Smooth muscle cell (in vitro differentiated cells): ENCODE data around the gene GTF2H4. TPM values are rescaled to one million over a fixed set of nuclear protein-coding genes. Genes with fewer than 3 reads are reported as not detected.

Source experiments
- DNase-seq: peaks from one replicate; lab custom pipeline; 2025; ENCODE audit not compliant: unreplicated experiment; lab: John Stamatoyannopoulos, UW
- H2AFZ ChIP-seq: fragments of 200-600 bp; sonication (generic); 2 replicates; pipeline ENCODE4 v1.6.0; 2016; ENCODE audit warnings: antibody characterized with exemption, low read depth, mild to moderate bottlenecking
- H3F3A ChIP-seq: fragments of 200-600 bp; sonication (generic); 2 replicates; pipeline ENCODE4 v1.6.0; 2017; ENCODE audit warnings: antibody characterized with exemption, low read depth
- H3K27ac ChIP-seq: fragments of 200-600 bp; sonication (generic); 2 replicates; pipeline ENCODE4 v1.5.1; 2016; ENCODE audit warnings: low read depth, mild to moderate bottlenecking
- H3K27me3 ChIP-seq: fragments of 200-600 bp; sonication (generic); 2 replicates; pipeline ENCODE4 v1.6.1; 2016; ENCODE audit warnings: low read depth, mild to moderate bottlenecking
- H3K36me3 ChIP-seq: fragments of 200-600 bp; sonication (generic); 2 replicates; pipeline ENCODE4 v1.5.1; 2016; ENCODE audit warnings: low read depth
- H3K4me1 ChIP-seq: fragments of 200-600 bp; sonication (generic); 2 replicates; pipeline ENCODE4 v1.5.1; 2016; ENCODE audit warnings: low read depth
- H3K4me2 ChIP-seq: fragments of 200-600 bp; sonication (generic); 2 replicates; pipeline ENCODE4 v1.6.0; 2016; ENCODE audit warnings: mild to moderate bottlenecking
- H3K4me3 ChIP-seq: fragments of 200-600 bp; sonication (generic); 2 replicates; pipeline ENCODE4 v1.5.1; 2016; ENCODE audit warnings: mild to moderate bottlenecking
- H3K79me2 ChIP-seq: fragments of 200-600 bp; sonication (generic); 2 replicates; pipeline ENCODE4 v1.6.0; 2016; ENCODE audit warnings: low read depth, mild to moderate bottlenecking
- H3K9ac ChIP-seq: fragments of 200-600 bp; sonication (generic); 2 replicates; pipeline ENCODE4 v1.6.0; 2016; ENCODE audit warnings: low read depth
- H3K9me3 ChIP-seq: fragments of 200-600 bp; sonication (generic); replicated peaks from 2 replicates; pipeline ENCODE4 v1.5.1; 2016; ENCODE audit warnings: low read depth
- H4K20me1 ChIP-seq: fragments of 200-600 bp; sonication (generic); 2 replicates; pipeline ENCODE4 v1.6.0; 2016; ENCODE audit warnings: low read depth
- CTCF ChIP-seq: fragments of 200-600 bp; sonication (generic); IDR thresholded peaks from 2 replicates; pipeline ENCODE4 v1.5.1; 2017; ENCODE audit warnings: borderline replicate concordance, mild to moderate bottlenecking, antibody characterized with exemption; ENCODE audit not compliant: insufficient read depth, poor library complexity, severe bottlenecking
- WGBS: methylation state at CpG from one replicate; pipeline ENCODE4 v1.1.7; 2016; ENCODE audit warnings: low lambda C conversion rate; 5-methylcytosine and 5-hydroxymethylcytosine counted together
- polyA plus RNA-seq: library from polyadenylated mRNA; unstranded; fragments of >200 nt; fragmentation: Nextera tagmentation; extraction: Ambion mirVana; gene quantifications from 2 replicates; pipeline ENCODE4 v1.2.1, GENCODE V29; 2016
- total RNA-seq: library from RNA; depleted of rRNA; stranded (reverse); fragments of >200 nt; gene quantifications from 2 replicates; pipeline ENCODE4 v1.2.3, GENCODE V29; 2014

Gene GTF2H4
- total and polyA plus RNA-seq, 2 experiments from 2014 or later, result 9.5 to 15.6 TPM

DNA sequence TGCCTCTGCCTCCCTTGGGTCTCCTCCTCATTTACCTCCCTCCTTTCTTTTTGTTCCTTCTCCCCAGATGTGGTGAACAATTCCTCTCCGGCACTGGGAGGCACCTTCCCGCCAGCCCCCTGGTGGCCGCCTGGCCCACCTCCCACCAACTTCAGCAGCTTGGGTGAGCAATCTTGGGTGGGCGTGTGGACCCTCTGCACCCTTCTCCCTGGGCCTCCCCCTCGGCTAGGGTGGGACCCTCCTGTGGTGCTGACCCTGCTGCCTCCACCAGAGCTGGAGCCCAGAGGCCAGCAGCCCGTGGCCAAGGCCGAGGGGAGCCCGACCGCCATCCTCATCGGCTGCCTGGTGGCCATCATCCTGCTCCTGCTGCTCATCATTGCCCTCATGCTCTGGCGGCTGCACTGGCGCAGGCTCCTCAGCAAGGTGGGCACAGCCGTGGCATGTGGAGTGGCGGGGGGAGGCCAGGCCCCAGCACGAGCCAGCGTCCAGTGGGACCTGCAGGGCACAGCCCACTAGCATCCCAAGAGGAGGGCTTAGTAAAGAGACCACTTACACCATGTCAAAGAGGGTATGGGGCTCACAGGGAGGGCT is 14.9 kb upstream of the GTF2H4 start:
- Histone ChIP-seq H3K79me2 (peaks cover 11% of the 10 kb centered on the region), H3K9ac (no peak overlapping the region), H4K20me1 (peaks cover 40% of the 10 kb centered on the region), H2AFZ (no peak overlapping the region), H3K27ac (no peak overlapping the region), H3K36me3 (no peaks in the 10 kb centered on the region), H3K27me3 (no peaks in the 10 kb centered on the region), H3F3A (no peaks in the 10 kb centered on the region), H3K4me2 (no peak overlapping the region), H3K4me1 (peaks cover 5% of the 10 kb centered on the region), H3K4me3 (no peak overlapping the region), H3K9me3 (no peaks in the 10 kb centered on the region)
- WGBS, result 90% methylated on average over 16 of the region's 16 CpGs
- no peak for DNase-seq
- TF ChIP-seq CTCF, result peak; percentile 25

- Histone ChIP-seq H3K4me2 (no peak overlapping the region), H2AFZ (no peak overlapping the region), H3K27me3 (no peaks in the 10 kb centered on the region), H3K36me3 (no peaks in the 10 kb centered on the region), H3K4me3 (no peak overlapping the region), H3K79me2 (peaks cover 5% of the 10 kb centered on the region), H3K9ac (no peak overlapping the region), H3F3A (no peaks in the 10 kb centered on the region), H3K4me1 (no peaks in the 10 kb centered on the region), H3K9me3 (no peaks in the 10 kb centered on the region), H3K27ac (no peak overlapping the region), H4K20me1 (peaks cover 34% of the 10 kb centered on the region)
- no peak for TF ChIP-seq CTCF
- WGBS, result 97% methylated on average over 8 of the region's 8 CpGs
- DNase-seq, result no peak
These were observed 14.3 kb upstream of the GTF2H4 start for GRCh38 chr6:30893666-30894065.

DNA sequence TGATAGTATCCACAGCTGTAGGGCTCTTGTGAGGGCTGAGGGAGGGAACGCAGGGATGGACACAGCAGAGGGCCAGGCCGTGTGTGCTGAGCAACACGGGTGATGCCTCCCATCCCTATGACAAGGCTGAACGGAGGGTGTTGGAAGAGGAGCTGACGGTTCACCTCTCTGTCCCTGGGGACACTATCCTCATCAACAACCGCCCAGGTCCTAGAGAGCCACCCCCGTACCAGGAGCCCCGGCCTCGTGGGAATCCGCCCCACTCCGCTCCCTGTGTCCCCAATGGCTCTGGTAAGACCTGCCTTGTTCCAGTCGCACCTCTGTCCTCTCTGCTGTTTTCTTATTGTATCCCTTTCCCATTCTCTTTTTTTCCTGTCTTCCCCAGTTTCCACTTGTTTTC is 13.6 kb upstream of the GTF2H4 start:
- no peak for TF ChIP-seq CTCF
- Histone ChIP-seq H3K4me2 (no peak overlapping the region), H3F3A (no peaks in the 10 kb centered on the region), H4K20me1 (peaks cover 29% of the 10 kb centered on the region), H3K4me3 (no peak overlapping the region), H3K27me3 (no peaks in the 10 kb centered on the region), H3K4me1 (no peaks in the 10 kb centered on the region), H3K79me2 (no peaks in the 10 kb centered on the region), H3K9ac (no peak overlapping the region), H3K36me3 (no peaks in the 10 kb centered on the region), H3K27ac (no peak overlapping the region), H3K9me3 (no peaks in the 10 kb centered on the region), H2AFZ (no peak overlapping the region)
- 88% methylated on average over 12 of the region's 12 CpGs for WGBS
- no peak for DNase-seq

- Histone ChIP-seq H3K79me2 (no peaks in the 10 kb centered on the region), H4K20me1 (peaks cover 24% of the 10 kb centered on the region), H3K9me3 (no peaks in the 10 kb centered on the region), H3K4me2 (no peak overlapping the region), H2AFZ (no peak overlapping the region), H3F3A (no peaks in the 10 kb centered on the region), H3K27ac (no peak overlapping the region), H3K4me1 (no peaks in the 10 kb centered on the region), H3K36me3 (no peaks in the 10 kb centered on the region), H3K27me3 (no peaks in the 10 kb centered on the region), H3K9ac (no peak overlapping the region), H3K4me3 (no peak overlapping the region)
- 94% methylated on average over 3 of the region's 3 CpGs for WGBS
- no peak for TF ChIP-seq CTCF
- DNase-seq, result no peak
These were observed 13.1 kb upstream of the GTF2H4 start for GRCh38 chr6:30894935-30895334.
